T follicular helper cell (primary cell): ENCODE results near the gene MTREX.

Experiments used
- DNase-seq: peaks from one replicate; pipeline ENCODE4 v3.0.0-alpha.2; 2020; ENCODE audit warnings: low read depth

MTREX gene

DNA sequence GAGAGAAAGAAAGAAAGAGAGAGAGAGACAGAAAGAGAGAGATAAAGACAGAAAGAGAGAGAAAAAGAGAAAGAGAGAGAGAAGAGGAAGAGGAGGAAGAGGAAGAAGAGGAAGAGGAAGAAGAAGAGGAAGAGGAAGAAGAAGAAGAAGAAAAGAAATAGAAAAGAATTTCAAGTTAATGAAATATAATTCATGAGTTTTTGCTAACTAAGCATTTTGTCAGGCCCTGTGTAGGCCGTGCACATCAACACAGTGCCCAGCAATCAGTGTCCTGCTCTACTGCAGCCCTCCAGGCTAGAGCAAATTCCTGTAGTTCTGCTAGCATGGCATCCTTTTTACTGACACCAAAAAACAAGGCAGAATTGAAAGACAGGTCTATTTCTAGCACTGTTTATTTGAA is 164.9 kb downstream of the MTREX start:
- DNase-seq: no peak
